ENCODE results near the gene CSTF1.

- no peak for TF ChIP-seq CTCF (conservative IDR thresholded peaks at IDR 0.05 in 1 of 2, IDR thresholded peaks at IDR 0.05 in 1 of 2; ENCODE audit: extremely low read depth in 1 of 2, insufficient read depth in 1 of 2, low read depth in 1 of 2, low read length in 2 of 2)
- TF ChIP-seq EZH2 (IDR thresholded peaks at IDR 0.05; ENCODE audit: borderline replicate concordance, low read length), result no peak
Measured at GRCh38 chr20:56433221-56433879, 40.9 kb downstream of the CSTF1 start.

Data from mammary epithelial cell (primary cell).